Measurements from ENCODE around the gene HERC4.

- TF ChIP-seq REST (IDR thresholded peaks at IDR 0.05; ENCODE audit: insufficient read depth in 1 of 2, low read depth in 2 of 2, low read length in 2 of 2) (no peak), TAF1 (IDR thresholded peaks at IDR 0.05; ENCODE audit: borderline replicate concordance, insufficient read depth, low read length) (no peak)
These were observed 85.0 kb downstream of the HERC4 start for GRCh38 chr10:67990093-67990492.
